Thoracic aorta (tissue), 2 donors: ENCODE measurements around the gene PGM1. TPM values are rescaled to one million over a fixed set of nuclear protein-coding genes. Genes with fewer than 3 reads are reported as not detected.

Experiments used
- ATAC-seq: fragments of 150-250 bp; one replicate; pipeline ENCODE4 v1.8.0; 2017; ENCODE audit warnings: low read depth; ENCODE audit not compliant: insufficient number of reproducible peaks, low FRiP score
- DNase-seq: peaks from one replicate; pipeline ENCODE4 v3.0.0-alpha.2; 2020; ENCODE audit warnings: low spot score
- H3K27ac ChIP-seq, 2 donors: fragments of 200-600 bp; sonication (generic); 1 replicate in 1 of 2; 2 replicates in 1 of 2; pipeline ENCODE4 v1.5.1; 2016; ENCODE audit warnings: mild to moderate bottlenecking in 2 of 2, moderate library complexity in 2 of 2
- H3K27me3 ChIP-seq: fragments of 200-600 bp; sonication (generic); replicated peaks from 2 replicates; pipeline ENCODE4 v1.6.0; 2016; ENCODE audit warnings: mild to moderate bottlenecking; ENCODE audit not compliant: insufficient read depth
- H3K36me3 ChIP-seq: fragments of 200-600 bp; sonication (generic); one replicate; pipeline ENCODE4 v1.5.1; 2016
- H3K4me1 ChIP-seq, 2 donors: fragments of 200-600 bp; sonication (generic); 1 replicate in 1 of 2; 2 replicates in 1 of 2; pipeline versions ENCODE4 v1.5.1 to v1.6.0; 2016; ENCODE audit warnings: low read depth in 2 of 2, mild to moderate bottlenecking in 1 of 2; ENCODE audit not compliant: control insufficient read depth in 1 of 2
- H3K4me3 ChIP-seq: fragments of 200-600 bp; sonication (generic); 2 replicates; pipeline ENCODE4 v1.5.1; 2016; ENCODE audit warnings: mild to moderate bottlenecking
- H3K9me3 ChIP-seq: fragments of 200-600 bp; sonication (generic); 2 replicates; pipeline ENCODE4 v1.5.1; 2016
- total RNA-seq, 2 donors: library from RNA; depleted of rRNA; stranded (reverse); fragments of >200 nt; gene quantifications; one replicate each; pipeline versions ENCODE4 v1.1.0 to v1.2.3, GENCODE V29; 2016
- TF ChIP-seq, protein P1 (sequence below): fragments of 200-600 bp; sonication (generic); IDR thresholded peaks from one replicate; pipeline ENCODE4 v1.5.1; 2019; ENCODE audit warnings: antibody characterized with exemption

Gene PGM1
- total RNA-seq, 2 donors from 2014 or later = 62.4 to 69.7 TPM

DNA sequence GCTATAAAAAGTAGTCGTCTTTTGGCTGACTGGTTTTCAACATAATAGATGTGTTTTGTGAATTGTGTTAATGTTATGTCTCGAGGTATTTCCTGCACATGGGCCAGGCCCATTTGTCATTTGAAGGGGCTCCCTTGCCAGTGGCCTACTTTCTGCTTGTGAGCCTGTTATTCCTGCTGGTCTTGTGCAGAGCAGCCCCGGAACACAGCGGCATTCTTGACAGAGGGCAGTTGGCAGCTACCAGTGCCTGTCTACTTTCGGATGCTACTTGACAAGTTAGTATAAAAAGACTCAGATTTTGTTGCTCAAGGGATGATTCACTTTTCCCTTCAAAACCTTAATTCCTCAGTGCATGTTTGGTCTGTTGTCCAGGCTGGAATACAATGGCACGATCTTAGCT lies 28.5 kb downstream of the PGM1 start:
- Histone ChIP-seq H3K4me3 (no peak overlapping the region), H3K4me1 (peaks cover 17 to 56% of the 10 kb centered on the region in 2 donors), H3K9me3 (no peaks in the 10 kb centered on the region), H3K27ac (peak overlapping the region; percentile 35 to 46), H3K36me3 (no peaks in the 10 kb centered on the region), H3K27me3 (no peaks in the 10 kb centered on the region)
- DNase-seq (peak; percentile 20), ATAC-seq (peak; percentile 44)
- TF ChIP-seq, protein P1, sequence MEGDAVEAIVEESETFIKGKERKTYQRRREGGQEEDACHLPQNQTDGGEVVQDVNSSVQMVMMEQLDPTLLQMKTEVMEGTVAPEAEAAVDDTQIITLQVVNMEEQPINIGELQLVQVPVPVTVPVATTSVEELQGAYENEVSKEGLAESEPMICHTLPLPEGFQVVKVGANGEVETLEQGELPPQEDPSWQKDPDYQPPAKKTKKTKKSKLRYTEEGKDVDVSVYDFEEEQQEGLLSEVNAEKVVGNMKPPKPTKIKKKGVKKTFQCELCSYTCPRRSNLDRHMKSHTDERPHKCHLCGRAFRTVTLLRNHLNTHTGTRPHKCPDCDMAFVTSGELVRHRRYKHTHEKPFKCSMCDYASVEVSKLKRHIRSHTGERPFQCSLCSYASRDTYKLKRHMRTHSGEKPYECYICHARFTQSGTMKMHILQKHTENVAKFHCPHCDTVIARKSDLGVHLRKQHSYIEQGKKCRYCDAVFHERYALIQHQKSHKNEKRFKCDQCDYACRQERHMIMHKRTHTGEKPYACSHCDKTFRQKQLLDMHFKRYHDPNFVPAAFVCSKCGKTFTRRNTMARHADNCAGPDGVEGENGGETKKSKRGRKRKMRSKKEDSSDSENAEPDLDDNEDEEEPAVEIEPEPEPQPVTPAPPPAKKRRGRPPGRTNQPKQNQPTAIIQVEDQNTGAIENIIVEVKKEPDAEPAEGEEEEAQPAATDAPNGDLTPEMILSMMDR = no peak

DNA sequence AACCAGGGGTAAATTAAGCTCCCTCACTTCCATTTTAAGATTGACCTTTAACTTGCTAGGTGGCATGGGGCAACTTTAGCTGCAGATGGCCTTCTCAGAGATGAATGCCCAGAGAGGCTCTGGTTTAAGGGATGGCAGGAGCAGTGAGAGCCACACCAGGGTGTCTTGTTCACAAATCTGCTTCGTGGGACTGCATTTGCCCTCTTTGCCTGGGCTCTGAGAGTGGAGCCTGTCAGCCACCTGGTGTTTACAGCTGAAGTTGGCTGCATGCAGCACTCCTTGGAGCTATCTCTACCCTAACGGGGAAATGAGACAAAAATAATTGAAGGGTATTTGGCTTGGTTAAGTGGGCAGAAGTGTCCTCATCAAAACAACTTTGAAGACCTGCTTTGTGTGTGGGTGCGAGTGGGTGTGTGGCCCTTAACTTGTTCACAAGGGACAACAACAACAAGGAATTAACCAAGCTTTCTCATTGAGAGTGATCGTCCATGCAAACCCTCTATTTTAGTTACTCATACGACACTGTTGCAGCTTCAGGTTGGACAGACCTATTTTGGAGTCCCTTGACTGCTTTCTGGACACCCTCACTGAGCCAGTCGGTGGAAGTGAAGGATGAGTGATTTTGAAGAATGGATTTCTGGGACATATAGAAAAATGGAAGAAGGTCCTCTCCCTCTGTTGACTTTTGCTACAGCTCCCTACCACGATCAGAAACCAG lies 29.8 kb downstream of the PGM1 start:
- no peaks in the 10 kb centered on the region for H3K36me3 ChIP-seq
- no peak for DNase-seq
- TF ChIP-seq, protein P1 = no peak
- no peaks in the 10 kb centered on the region for H3K9me3 ChIP-seq
- no peak overlapping the region for H3K4me3 ChIP-seq
- no peak overlapping the region for H3K27ac ChIP-seq
- ATAC-seq = no peak
- peaks cover 15 to 47% of the 10 kb centered on the region in 2 donors for H3K4me1 ChIP-seq
- H3K27me3 ChIP-seq = no peaks in the 10 kb centered on the region

DNA sequence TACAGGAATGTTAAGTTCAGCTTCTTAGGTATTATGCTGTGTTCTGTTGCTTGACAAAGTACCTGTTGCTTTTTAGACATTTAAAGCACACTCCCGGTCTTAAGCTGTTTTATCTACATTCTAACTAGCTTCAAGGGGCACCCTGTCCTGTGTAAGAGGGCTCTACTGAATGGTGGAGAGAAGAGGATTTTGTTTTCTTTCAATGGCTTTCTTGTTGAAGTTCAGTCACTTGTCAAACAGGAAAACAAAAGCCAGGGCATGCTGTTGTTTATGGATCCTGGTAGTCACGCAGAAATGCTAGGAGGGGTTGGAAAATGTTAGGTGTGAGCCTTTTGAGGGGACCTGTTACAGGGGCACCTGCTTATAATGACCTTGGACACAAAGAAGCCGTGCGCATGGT lies 30.7 kb downstream of the PGM1 start:
- no peaks in the 10 kb centered on the region for H3K27me3 ChIP-seq
- peaks cover 9 to 37% of the 10 kb centered on the region in 2 donors for H3K4me1 ChIP-seq
- DNase-seq (no peak), ATAC-seq (no peak)
- TF ChIP-seq, protein P1 = no peak
- H3K4me3 ChIP-seq = no peak overlapping the region
- H3K36me3 ChIP-seq = no peaks in the 10 kb centered on the region
- no peak overlapping the region for H3K27ac ChIP-seq
- H3K9me3 ChIP-seq = no peaks in the 10 kb centered on the region

DNA sequence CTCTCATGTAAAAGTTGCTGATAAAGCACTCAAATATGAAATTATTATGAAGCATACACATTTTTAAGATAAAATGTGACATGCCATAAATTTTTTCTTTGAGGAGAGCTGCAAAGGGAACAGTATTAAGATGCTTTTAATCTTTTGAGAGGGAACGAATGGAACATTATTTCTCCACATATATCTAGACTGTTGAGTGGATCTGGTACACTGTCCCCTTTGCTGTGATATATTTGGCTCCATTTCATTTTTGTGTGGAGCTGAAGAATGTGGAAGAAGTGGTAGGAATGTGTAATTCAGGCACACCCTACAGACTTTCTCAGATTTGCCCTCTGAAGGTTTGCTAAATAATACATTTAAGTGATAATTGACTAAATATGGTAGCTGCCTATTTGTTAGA lies 31.7 kb downstream of the PGM1 start:
- Histone ChIP-seq H3K27me3 (no peaks in the 10 kb centered on the region), H3K27ac (no peak overlapping the region), H3K4me3 (no peak overlapping the region), H3K9me3 (no peaks in the 10 kb centered on the region), H3K36me3 (peaks cover 6% of the 10 kb centered on the region), H3K4me1 (peaks cover 7 to 36% of the 10 kb centered on the region in 2 donors)
- DNase-seq (no peak), ATAC-seq (no peak)
- TF ChIP-seq, protein P1 = peak; percentile 41

DNA sequence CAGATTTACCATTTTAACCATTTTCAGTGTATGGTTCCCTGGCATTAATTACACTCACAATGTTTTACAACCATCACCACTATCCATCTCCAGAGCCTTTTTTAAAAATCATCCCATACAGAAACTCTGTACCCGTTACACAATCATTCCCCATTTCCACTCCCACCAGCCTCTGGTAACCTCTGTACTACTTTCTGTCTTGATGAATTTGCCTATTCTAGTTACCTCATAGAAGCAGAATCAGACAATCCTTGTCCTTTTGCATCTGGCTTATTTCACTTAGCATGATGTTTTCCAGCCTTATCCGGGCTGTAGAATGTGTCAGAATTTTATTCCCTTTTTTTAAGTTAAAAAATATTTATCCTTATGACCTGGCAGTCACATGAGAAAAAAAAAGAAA lies 33.0 kb downstream of the PGM1 start:
- Histone ChIP-seq H3K27ac (no peak overlapping the region), H3K4me3 (no peak overlapping the region), H3K27me3 (no peaks in the 10 kb centered on the region), H3K9me3 (no peaks in the 10 kb centered on the region), H3K4me1 (peaks cover 7 to 28% of the 10 kb centered on the region in 2 donors), H3K36me3 (peaks cover 11% of the 10 kb centered on the region)
- ATAC-seq (no peak), DNase-seq (no peak)
- TF ChIP-seq, protein P1 = no peak
